Liver (tissue), 9 donors: ENCODE data around the gene HSF4. TPM values are rescaled to one million over a fixed set of nuclear protein-coding genes. Genes with fewer than 3 reads are reported as not detected.

Experiments
- DNase-seq: peaks from one replicate; pipeline ENCODE4 v3.0.0-alpha.2; 2017; ENCODE audit warnings: low spot score
- H3K27ac ChIP-seq, 2 donors: one replicate each; pipeline ENCODE4 v1.7.0; 2013; ENCODE audit warnings: inconsistent platforms in 2 of 2, low read length in 2 of 2, control low read depth in 1 of 2, low read depth in 1 of 2, mild to moderate bottlenecking in 1 of 2
- H3K27me3 ChIP-seq, 4 donors: one replicate each; pipeline versions ENCODE4 v1.6.1 to v1.7.0; 2013; ENCODE audit warnings: low read length in 3 of 4, inconsistent platforms in 1 of 4, mild to moderate bottlenecking in 1 of 4, moderate library complexity in 1 of 4; ENCODE audit not compliant: control insufficient read depth in 4 of 4, insufficient read depth in 4 of 4
- H3K36me3 ChIP-seq, 4 donors: one replicate each; pipeline versions ENCODE4 v1.6.1 to v1.7.0; 2013; ENCODE audit warnings: low read length in 3 of 4, mild to moderate bottlenecking in 3 of 4, low read depth in 1 of 4, moderate library complexity in 1 of 4; ENCODE audit not compliant: control insufficient read depth in 4 of 4, insufficient read depth in 3 of 4
- H3K4me1 ChIP-seq, 4 donors: one replicate each; pipeline versions ENCODE4 v1.6.1 to v1.7.0; 2013; ENCODE audit warnings: low read length in 3 of 4, mild to moderate bottlenecking in 3 of 4, moderate library complexity in 1 of 4; ENCODE audit not compliant: control insufficient read depth in 4 of 4, insufficient read depth in 4 of 4
- H3K4me3 ChIP-seq, 3 donors: one replicate each; pipeline versions ENCODE4 v1.6.1 to v1.7.0; 2013; ENCODE audit warnings: low read length in 3 of 3, control low read depth in 1 of 3, low read depth in 1 of 3, mild to moderate bottlenecking in 1 of 3
- H3K9ac ChIP-seq, 2 donors: one replicate each; pipeline ENCODE4 v1.7.0; 2013; ENCODE audit warnings: low read length in 2 of 2, mild to moderate bottlenecking in 2 of 2, moderate library complexity in 2 of 2, control low read depth in 1 of 2, low read depth in 1 of 2
- H3K9me3 ChIP-seq, 4 donors: one replicate each; pipeline versions ENCODE4 v1.6.1 to v1.7.0; 2013; ENCODE audit warnings: low read length in 3 of 4; ENCODE audit not compliant: control insufficient read depth in 4 of 4
- EGR1 ChIP-seq, 2 donors: IDR thresholded peaks; 2 replicates each; pipeline ENCODE4 v1.6.1; 2016 to 2018; ENCODE audit warnings: antibody characterized with exemption in 2 of 2, low read depth in 2 of 2
- FOXA1 ChIP-seq: IDR thresholded peaks from 2 replicates; pipeline ENCODE4 v1.6.1; 2016; ENCODE audit warnings: antibody characterized with exemption
- FOXA2 ChIP-seq: IDR thresholded peaks from 2 replicates; pipeline ENCODE4 v1.6.1; 2016; ENCODE audit warnings: antibody characterized with exemption
- GABPA ChIP-seq, 2 donors: IDR thresholded peaks in 1 of 2; conservative IDR thresholded peaks in 1 of 2; 2 replicates each; pipeline ENCODE4 v1.6.1; 2016; ENCODE audit warnings: antibody characterized with exemption in 2 of 2, mild to moderate bottlenecking in 1 of 2, moderate library complexity in 1 of 2
- HNF4A ChIP-seq, 2 donors: conservative IDR thresholded peaks; 2 replicates each; pipeline ENCODE4 v1.6.1; 2016; ENCODE audit warnings: antibody characterized with exemption in 2 of 2, mild to moderate bottlenecking in 2 of 2
- HNF4G ChIP-seq: IDR thresholded peaks from 2 replicates; pipeline ENCODE4 v1.6.1; 2016; ENCODE audit warnings: antibody characterized with exemption
- JUND ChIP-seq, 2 donors: IDR thresholded peaks; 2 replicates each; pipeline ENCODE4 v1.6.1; 2016; ENCODE audit warnings: antibody characterized with exemption in 2 of 2
- MAX ChIP-seq: IDR thresholded peaks from 2 replicates; pipeline ENCODE4 v1.6.1; 2016; ENCODE audit warnings: antibody characterized with exemption
- NR2F2 ChIP-seq: IDR thresholded peaks from 2 replicates; pipeline ENCODE4 v1.6.1; 2016; ENCODE audit warnings: antibody characterized with exemption
- RAD21 ChIP-seq, 2 donors: IDR thresholded peaks; 2 replicates each; pipeline ENCODE4 v1.6.1; 2016; ENCODE audit warnings: antibody characterized with exemption in 2 of 2, mild to moderate bottlenecking in 2 of 2
- RXRA ChIP-seq, 2 donors: IDR thresholded peaks; 2 replicates each; pipeline ENCODE4 v1.6.1; 2017 to 2018; ENCODE audit warnings: antibody characterized with exemption in 2 of 2, mild to moderate bottlenecking in 1 of 2
- SP1 ChIP-seq: IDR thresholded peaks from 2 replicates; pipeline ENCODE4 v1.6.1; 2018; ENCODE audit warnings: antibody characterized with exemption, mild to moderate bottlenecking
- WGBS: extraction: QIAGEN DNeasy Blood & Tissue Kit; methylation state at CpG from one replicate; pipeline ENCODE4 v1.1.7; 2013; 5-methylcytosine and 5-hydroxymethylcytosine counted together
- polyA plus RNA-seq, 2 donors: library from polyadenylated mRNA; stranded (reverse) in 1 of 2; unstranded in 1 of 2; fragments of 200-250 nt in 1 of 2; fragments of >200 nt in 1 of 2; fragmentation: Nextera tagmentation in 1 of 2; extraction: Ambion mirVana in 1 of 2; gene quantifications; one replicate each; pipeline versions ENCODE4 v1.2.1 to v1.2.3, GENCODE V29; 2013 to 2015
- total RNA-seq, 2 donors: library from RNA; depleted of rRNA; stranded (reverse); fragments of >200 nt; gene quantifications; one replicate each; pipeline ENCODE4 v1.2.3, GENCODE V29; 2014
- TF ChIP-seq, protein P1 (sequence below): IDR thresholded peaks from 2 replicates; pipeline ENCODE4 v1.6.1; 2016; ENCODE audit warnings: antibody characterized with exemption, mild to moderate bottlenecking
- TF ChIP-seq, protein P2 (sequence below): IDR thresholded peaks from 2 replicates; pipeline ENCODE4 v1.6.1; 2016; ENCODE audit warnings: antibody characterized with exemption
- TF ChIP-seq, protein P3 (sequence below): fragments of 150-350 bp; IDR thresholded peaks from 2 replicates; pipeline ENCODE4 v1.5.1; 2017; ENCODE audit warnings: improper control_type of control experiment, low read depth, low read length; ENCODE audit not compliant: missing input control
- donor health status: healthy.
- donor health status: healthy.
- donor health status: healthy.
- donor health status: healthy.
- donor health status: healthy.

The HSF4 gene
- total and polyA plus RNA-seq, 4 donors = 0.42 to 5.1 (median 4.3) TPM

DNA sequence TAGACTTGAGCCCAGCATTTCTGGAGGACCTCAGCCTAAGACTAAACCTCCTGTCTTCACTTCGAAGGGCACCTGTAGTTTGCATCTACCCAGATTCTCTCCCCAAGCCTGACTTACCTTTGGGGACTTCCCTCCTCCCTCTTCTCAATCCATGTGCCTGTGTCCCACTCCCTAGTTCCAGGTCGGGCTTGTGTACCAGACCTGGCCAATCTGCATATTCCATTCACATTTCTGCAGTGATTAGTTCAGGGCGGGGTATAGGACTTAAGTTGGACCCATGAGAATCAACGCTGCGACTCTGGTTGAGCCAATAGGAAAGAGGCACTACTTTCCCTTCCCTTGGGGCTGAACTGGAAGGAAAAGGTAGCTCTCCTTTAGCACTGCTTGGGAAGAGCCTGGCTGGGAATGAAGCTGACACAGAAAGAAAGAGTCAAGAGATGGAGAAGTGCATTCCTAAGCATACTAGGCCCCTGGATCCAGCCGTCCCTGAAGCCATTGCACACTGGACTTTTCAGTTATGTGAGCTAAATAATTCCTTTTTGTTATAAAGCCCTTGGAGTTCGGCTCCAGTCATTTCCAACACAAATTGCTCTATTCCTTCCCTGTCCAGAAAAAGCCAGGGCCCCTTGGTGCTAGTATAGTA, 7.3 kb upstream of the HSF4 start:
- WGBS = 78% methylated on average over 7 of the region's 7 CpGs
- no peaks in the 10 kb centered on the region for H3K36me3 ChIP-seq
- H3K4me1 ChIP-seq = peaks cover 2 to 38% (median 23%) of the 10 kb centered on the region in 4 donors
- no peaks in the 10 kb centered on the region for H3K27me3 ChIP-seq
- H3K4me3 ChIP-seq = no peak overlapping the region
- TF ChIP-seq, protein P1, sequence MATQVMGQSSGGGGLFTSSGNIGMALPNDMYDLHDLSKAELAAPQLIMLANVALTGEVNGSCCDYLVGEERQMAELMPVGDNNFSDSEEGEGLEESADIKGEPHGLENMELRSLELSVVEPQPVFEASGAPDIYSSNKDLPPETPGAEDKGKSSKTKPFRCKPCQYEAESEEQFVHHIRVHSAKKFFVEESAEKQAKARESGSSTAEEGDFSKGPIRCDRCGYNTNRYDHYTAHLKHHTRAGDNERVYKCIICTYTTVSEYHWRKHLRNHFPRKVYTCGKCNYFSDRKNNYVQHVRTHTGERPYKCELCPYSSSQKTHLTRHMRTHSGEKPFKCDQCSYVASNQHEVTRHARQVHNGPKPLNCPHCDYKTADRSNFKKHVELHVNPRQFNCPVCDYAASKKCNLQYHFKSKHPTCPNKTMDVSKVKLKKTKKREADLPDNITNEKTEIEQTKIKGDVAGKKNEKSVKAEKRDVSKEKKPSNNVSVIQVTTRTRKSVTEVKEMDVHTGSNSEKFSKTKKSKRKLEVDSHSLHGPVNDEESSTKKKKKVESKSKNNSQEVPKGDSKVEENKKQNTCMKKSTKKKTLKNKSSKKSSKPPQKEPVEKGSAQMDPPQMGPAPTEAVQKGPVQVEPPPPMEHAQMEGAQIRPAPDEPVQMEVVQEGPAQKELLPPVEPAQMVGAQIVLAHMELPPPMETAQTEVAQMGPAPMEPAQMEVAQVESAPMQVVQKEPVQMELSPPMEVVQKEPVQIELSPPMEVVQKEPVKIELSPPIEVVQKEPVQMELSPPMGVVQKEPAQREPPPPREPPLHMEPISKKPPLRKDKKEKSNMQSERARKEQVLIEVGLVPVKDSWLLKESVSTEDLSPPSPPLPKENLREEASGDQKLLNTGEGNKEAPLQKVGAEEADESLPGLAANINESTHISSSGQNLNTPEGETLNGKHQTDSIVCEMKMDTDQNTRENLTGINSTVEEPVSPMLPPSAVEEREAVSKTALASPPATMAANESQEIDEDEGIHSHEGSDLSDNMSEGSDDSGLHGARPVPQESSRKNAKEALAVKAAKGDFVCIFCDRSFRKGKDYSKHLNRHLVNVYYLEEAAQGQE = no peak
- TF ChIP-seq HNF4G (no peak), SP1 (no peak), JUND (IDR thresholded peaks at IDR 0.05) (no peak), RXRA (IDR thresholded peaks at IDR 0.05) (no peak), NR2F2 (no peak), EGR1 (IDR thresholded peaks at IDR 0.05; ENCODE audit: low read depth in 2 of 2) (no peak), MAX (no peak), HNF4A (conservative IDR thresholded peaks at IDR 0.05) (no peak), RAD21 (IDR thresholded peaks at IDR 0.05) (no peak), FOXA1 (no peak), FOXA2 (no peak), GABPA (IDR thresholded peaks at IDR 0.05 in 1 of 2, conservative IDR thresholded peaks at IDR 0.05 in 1 of 2) (no peak)
- TF ChIP-seq, protein P2, sequence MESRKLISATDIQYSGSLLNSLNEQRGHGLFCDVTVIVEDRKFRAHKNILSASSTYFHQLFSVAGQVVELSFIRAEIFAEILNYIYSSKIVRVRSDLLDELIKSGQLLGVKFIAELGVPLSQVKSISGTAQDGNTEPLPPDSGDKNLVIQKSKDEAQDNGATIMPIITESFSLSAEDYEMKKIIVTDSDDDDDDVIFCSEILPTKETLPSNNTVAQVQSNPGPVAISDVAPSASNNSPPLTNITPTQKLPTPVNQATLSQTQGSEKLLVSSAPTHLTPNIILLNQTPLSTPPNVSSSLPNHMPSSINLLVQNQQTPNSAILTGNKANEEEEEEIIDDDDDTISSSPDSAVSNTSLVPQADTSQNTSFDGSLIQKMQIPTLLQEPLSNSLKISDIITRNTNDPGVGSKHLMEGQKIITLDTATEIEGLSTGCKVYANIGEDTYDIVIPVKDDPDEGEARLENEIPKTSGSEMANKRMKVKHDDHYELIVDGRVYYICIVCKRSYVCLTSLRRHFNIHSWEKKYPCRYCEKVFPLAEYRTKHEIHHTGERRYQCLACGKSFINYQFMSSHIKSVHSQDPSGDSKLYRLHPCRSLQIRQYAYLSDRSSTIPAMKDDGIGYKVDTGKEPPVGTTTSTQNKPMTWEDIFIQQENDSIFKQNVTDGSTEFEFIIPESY = no peak
- TF ChIP-seq, protein P3, sequence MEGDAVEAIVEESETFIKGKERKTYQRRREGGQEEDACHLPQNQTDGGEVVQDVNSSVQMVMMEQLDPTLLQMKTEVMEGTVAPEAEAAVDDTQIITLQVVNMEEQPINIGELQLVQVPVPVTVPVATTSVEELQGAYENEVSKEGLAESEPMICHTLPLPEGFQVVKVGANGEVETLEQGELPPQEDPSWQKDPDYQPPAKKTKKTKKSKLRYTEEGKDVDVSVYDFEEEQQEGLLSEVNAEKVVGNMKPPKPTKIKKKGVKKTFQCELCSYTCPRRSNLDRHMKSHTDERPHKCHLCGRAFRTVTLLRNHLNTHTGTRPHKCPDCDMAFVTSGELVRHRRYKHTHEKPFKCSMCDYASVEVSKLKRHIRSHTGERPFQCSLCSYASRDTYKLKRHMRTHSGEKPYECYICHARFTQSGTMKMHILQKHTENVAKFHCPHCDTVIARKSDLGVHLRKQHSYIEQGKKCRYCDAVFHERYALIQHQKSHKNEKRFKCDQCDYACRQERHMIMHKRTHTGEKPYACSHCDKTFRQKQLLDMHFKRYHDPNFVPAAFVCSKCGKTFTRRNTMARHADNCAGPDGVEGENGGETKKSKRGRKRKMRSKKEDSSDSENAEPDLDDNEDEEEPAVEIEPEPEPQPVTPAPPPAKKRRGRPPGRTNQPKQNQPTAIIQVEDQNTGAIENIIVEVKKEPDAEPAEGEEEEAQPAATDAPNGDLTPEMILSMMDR = no peak
- no peaks in the 10 kb centered on the region for H3K9me3 ChIP-seq
- DNase-seq = no peak
- H3K27ac ChIP-seq = no peak overlapping the region
- no peak overlapping the region for H3K9ac ChIP-seq
